Astrocyte (in vitro differentiated cells and primary cell): Measurements from ENCODE around the gene CCT5. TPM values are rescaled to one million over a fixed set of nuclear protein-coding genes. Genes with fewer than 3 reads are reported as not detected.

ENCODE experiments used
- DNase-seq: peaks from one replicate; pipeline ENCODE4 v3.0.0-alpha.2; 2010; ENCODE audit warnings: low read depth
- FAIRE-seq: peaks from 2 replicates; lab custom pipeline; 2011; peaks lifted over from hg19 to GRCh38; lab: Jason Lieb, UNC
- H2AFZ ChIP-seq: 2 replicates; pipeline ENCODE4 v1.6.0; 2012; ENCODE audit warnings: low read depth, low read length, inconsistent platforms
- H3K27ac ChIP-seq: 2 replicates; pipeline ENCODE4 v1.5.1; 2011; ENCODE audit warnings: low read depth, low read length, inconsistent platforms
- H3K27me3 ChIP-seq: 2 replicates; pipeline ENCODE4 v1.6.0; 2011; ENCODE audit warnings: low read length, inconsistent platforms; ENCODE audit not compliant: insufficient read depth
- H3K36me3 ChIP-seq: 2 replicates; pipeline ENCODE4 v1.5.1; 2011; ENCODE audit warnings: low read length, inconsistent platforms; ENCODE audit not compliant: insufficient read depth
- H3K4me1 ChIP-seq: 2 replicates; pipeline ENCODE4 v1.5.1; 2011; ENCODE audit warnings: low read length, inconsistent platforms; ENCODE audit not compliant: insufficient read depth
- H3K4me2 ChIP-seq: 2 replicates; pipeline ENCODE4 v1.6.0; 2012; ENCODE audit warnings: low read length, inconsistent platforms
- H3K4me3 ChIP-seq: 2 replicates; pipeline ENCODE4 v1.5.1; 2011; ENCODE audit warnings: low read depth, mild to moderate bottlenecking, low read length, inconsistent platforms; ENCODE audit not compliant: insufficient read depth
- H3K79me2 ChIP-seq: 2 replicates; pipeline ENCODE4 v1.6.0; 2012; ENCODE audit warnings: mild to moderate bottlenecking, low read length, inconsistent platforms; ENCODE audit not compliant: insufficient read depth
- H3K9ac ChIP-seq: 2 replicates; pipeline ENCODE4 v1.6.0; 2012; ENCODE audit warnings: mild to moderate bottlenecking, low read length, inconsistent platforms
- H3K9me3 ChIP-seq: 2 replicates; pipeline ENCODE4 v1.5.1; 2012; ENCODE audit warnings: low read depth, mild to moderate bottlenecking, low read length, inconsistent platforms; ENCODE audit not compliant: insufficient read depth
- H4K20me1 ChIP-seq: 2 replicates; pipeline ENCODE4 v1.6.0; 2012; ENCODE audit warnings: low read length, inconsistent platforms; ENCODE audit not compliant: insufficient read depth
- H3K27ac Mint-ChIP-seq: one replicate; pipeline ENCODE4 v1.8.0; 2021; ENCODE audit warnings: mild to moderate bottlenecking, mixed read lengths; ENCODE audit not compliant: unreplicated experiment
- H3K27me3 Mint-ChIP-seq: one replicate; pipeline ENCODE4 v1.8.0; 2021; ENCODE audit warnings: low read depth, mixed read lengths; ENCODE audit not compliant: unreplicated experiment
- H3K36me3 Mint-ChIP-seq: one replicate; pipeline ENCODE4 v1.8.0; 2021; ENCODE audit warnings: low read depth, mixed read lengths; ENCODE audit not compliant: unreplicated experiment
- H3K4me1 Mint-ChIP-seq: one replicate; pipeline ENCODE4 v1.8.0; 2021; ENCODE audit warnings: low read depth, mixed read lengths; ENCODE audit not compliant: unreplicated experiment
- H3K4me3 Mint-ChIP-seq: one replicate; pipeline ENCODE4 v1.8.0; 2021; ENCODE audit warnings: mild to moderate bottlenecking, moderate library complexity, mixed read lengths; ENCODE audit not compliant: unreplicated experiment
- H3K9me3 Mint-ChIP-seq: one replicate; pipeline ENCODE4 v1.8.0; 2021; ENCODE audit warnings: mild to moderate bottlenecking, mixed read lengths; ENCODE audit not compliant: unreplicated experiment
- CTCF ChIP-seq: IDR thresholded peaks from 2 replicates; pipeline ENCODE4 v1.5.1; 2011; ENCODE audit warnings: low read depth, mild to moderate bottlenecking, inconsistent platforms, low read length, moderate library complexity; ENCODE audit not compliant: insufficient read depth
- EZH2 ChIP-seq: IDR thresholded peaks from 2 replicates; pipeline ENCODE4 v1.6.1; 2012; ENCODE audit warnings: mild to moderate bottlenecking, low read length, inconsistent platforms; ENCODE audit not compliant: insufficient read depth
- total RNA-seq: library from RNA; stranded (reverse); gene quantifications from 2 replicates; pipeline ENCODE4 v1.2.1, GENCODE V29; 2021

Gene CCT5
- total RNA-seq, 1 donor from 2014 or later: 276 TPM

- Mint-ChIP-seq H3K9me3 (no peaks in the 10 kb centered on the region), H3K27ac (no peak overlapping the region), H3K4me3 (no peak overlapping the region), H3K36me3 (no peaks in the 10 kb centered on the region), H3K27me3 (no peaks in the 10 kb centered on the region), H3K4me1 (no peaks in the 10 kb centered on the region)
- H2AFZ ChIP-seq: no peak overlapping the region
- H3K27ac ChIP-seq: no peak overlapping the region
- FAIRE-seq: no peak
- no peaks in the 10 kb centered on the region for H3K36me3 ChIP-seq
- peaks cover 5% of the 10 kb centered on the region for H3K4me1 ChIP-seq
- no peaks in the 10 kb centered on the region for H4K20me1 ChIP-seq
- DNase-seq: no peak
- H3K4me3 ChIP-seq: no peak overlapping the region
- no peaks in the 10 kb centered on the region for H3K9me3 ChIP-seq
- no peak overlapping the region for H3K9ac ChIP-seq
- no peak for TF ChIP-seq CTCF
- TF ChIP-seq EZH2: no peak
- peak overlapping the region; percentile 11 for H3K4me2 ChIP-seq
- H3K27me3 ChIP-seq: no peaks in the 10 kb centered on the region
- no peaks in the 10 kb centered on the region for H3K79me2 ChIP-seq
Observed at GRCh38 chr5:10214041-10214440, 36.0 kb upstream of the CCT5 start.

GRCh38 chr5:10215366-10215765, 34.7 kb upstream of the CCT5 start:
- Mint-ChIP-seq H3K27ac (no peak overlapping the region), H3K27me3 (no peaks in the 10 kb centered on the region), H3K4me3 (no peak overlapping the region), H3K36me3 (no peaks in the 10 kb centered on the region), H3K4me1 (no peaks in the 10 kb centered on the region), H3K9me3 (no peaks in the 10 kb centered on the region)
- Histone ChIP-seq H4K20me1 (no peaks in the 10 kb centered on the region), H3K4me3 (no peak overlapping the region), H3K4me2 (no peak overlapping the region), H3K9ac (no peak overlapping the region), H3K27me3 (no peaks in the 10 kb centered on the region), H3K4me1 (peaks cover 5% of the 10 kb centered on the region), H2AFZ (no peak overlapping the region), H3K79me2 (no peaks in the 10 kb centered on the region), H3K36me3 (no peaks in the 10 kb centered on the region), H3K27ac (no peak overlapping the region), H3K9me3 (no peaks in the 10 kb centered on the region)
- TF ChIP-seq CTCF (no peak), EZH2 (no peak)
- FAIRE-seq (no peak), DNase-seq (no peak)

DNA sequence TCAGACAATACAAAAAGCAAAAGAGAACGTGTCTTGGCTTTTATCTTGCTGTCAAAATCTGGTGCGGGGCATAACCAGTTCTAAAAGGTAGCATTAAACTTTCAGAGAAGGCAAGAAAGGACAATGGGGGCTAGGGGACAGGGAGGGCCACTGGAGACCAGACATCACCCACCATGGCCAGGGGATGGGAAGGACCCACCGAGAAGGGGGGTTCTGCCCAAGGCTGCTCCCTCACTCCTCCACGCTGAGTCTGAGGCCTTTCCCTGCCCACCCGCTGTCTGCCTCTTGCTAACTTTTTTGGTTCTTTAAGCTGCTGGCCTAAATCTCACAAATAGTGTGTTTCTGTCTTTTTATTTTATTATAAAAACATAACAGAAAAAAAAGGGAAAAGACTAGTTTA, 34.0 kb upstream of the CCT5 start:
- Histone ChIP-seq H3K9me3 (no peaks in the 10 kb centered on the region), H4K20me1 (no peaks in the 10 kb centered on the region), H3K36me3 (no peaks in the 10 kb centered on the region), H3K27ac (no peak overlapping the region), H3K4me1 (peaks cover 5% of the 10 kb centered on the region), H3K9ac (no peak overlapping the region), H3K27me3 (no peaks in the 10 kb centered on the region), H3K4me3 (no peak overlapping the region), H3K4me2 (no peak overlapping the region), H3K79me2 (no peaks in the 10 kb centered on the region), H2AFZ (no peak overlapping the region)
- no peak for FAIRE-seq
- H3K9me3 Mint-ChIP-seq: no peaks in the 10 kb centered on the region
- H3K4me3 Mint-ChIP-seq: no peak overlapping the region
- DNase-seq: no peak
- TF ChIP-seq EZH2: no peak
- TF ChIP-seq CTCF: no peak
- H3K27me3 Mint-ChIP-seq: no peaks in the 10 kb centered on the region
- no peaks in the 10 kb centered on the region for H3K36me3 Mint-ChIP-seq
- H3K27ac Mint-ChIP-seq: no peak overlapping the region
- no peaks in the 10 kb centered on the region for H3K4me1 Mint-ChIP-seq
